Measurements from ENCODE around the gene IL4R.

GRCh38 chr16:27272076-27272475, 41.7 kb upstream of the IL4R start:
- TF ChIP-seq, protein P1, sequence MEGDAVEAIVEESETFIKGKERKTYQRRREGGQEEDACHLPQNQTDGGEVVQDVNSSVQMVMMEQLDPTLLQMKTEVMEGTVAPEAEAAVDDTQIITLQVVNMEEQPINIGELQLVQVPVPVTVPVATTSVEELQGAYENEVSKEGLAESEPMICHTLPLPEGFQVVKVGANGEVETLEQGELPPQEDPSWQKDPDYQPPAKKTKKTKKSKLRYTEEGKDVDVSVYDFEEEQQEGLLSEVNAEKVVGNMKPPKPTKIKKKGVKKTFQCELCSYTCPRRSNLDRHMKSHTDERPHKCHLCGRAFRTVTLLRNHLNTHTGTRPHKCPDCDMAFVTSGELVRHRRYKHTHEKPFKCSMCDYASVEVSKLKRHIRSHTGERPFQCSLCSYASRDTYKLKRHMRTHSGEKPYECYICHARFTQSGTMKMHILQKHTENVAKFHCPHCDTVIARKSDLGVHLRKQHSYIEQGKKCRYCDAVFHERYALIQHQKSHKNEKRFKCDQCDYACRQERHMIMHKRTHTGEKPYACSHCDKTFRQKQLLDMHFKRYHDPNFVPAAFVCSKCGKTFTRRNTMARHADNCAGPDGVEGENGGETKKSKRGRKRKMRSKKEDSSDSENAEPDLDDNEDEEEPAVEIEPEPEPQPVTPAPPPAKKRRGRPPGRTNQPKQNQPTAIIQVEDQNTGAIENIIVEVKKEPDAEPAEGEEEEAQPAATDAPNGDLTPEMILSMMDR (IDR thresholded peaks at IDR 0.05) = no peak
- TF ChIP-seq POLR2A (IDR thresholded peaks at IDR 0.05) (no peak), EP300 (IDR thresholded peaks at IDR 0.05) (no peak)
